ENCODE measurements around the gene ZNF778. TPM values are rescaled to one million over a fixed set of nuclear protein-coding genes. Genes with fewer than 3 reads are reported as not detected.

Gene ZNF778
- total and polyA plus RNA-seq, 2 of the 8 experiments (the other 6 are each of a cell fraction or from before 2014, with no cell fraction given), result 9.5 to 21.9 TPM

DNA sequence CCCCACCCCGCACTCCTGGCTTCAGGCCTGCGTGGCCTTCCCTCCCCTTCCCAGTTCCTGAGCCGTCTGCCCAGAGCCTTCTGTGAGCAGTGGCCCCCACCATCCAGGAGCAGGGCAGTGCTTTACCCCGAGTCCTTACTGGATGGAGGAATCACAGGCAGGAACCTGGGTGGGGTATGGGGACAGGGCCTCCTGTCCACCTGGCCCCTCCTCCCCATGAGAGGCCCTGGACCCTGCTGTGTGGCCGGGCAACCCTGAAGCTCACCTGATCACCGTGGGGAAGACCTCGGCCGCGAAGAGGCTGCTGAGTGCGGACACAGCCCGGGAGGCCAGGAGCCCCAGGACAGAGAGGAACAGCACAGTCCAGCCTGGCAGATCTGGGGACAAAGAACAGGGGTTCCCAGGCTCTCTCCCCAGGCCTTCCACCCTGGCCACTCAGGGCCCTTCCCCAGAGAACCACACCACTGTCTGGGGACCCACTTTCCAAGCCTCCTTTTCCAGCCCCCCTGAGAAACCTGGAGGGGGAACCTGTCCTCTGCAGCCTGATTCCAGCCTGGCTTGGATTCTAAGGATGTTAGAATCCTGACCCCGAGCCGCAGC is 20.4 kb upstream of the ZNF778 start:
- Histone ChIP-seq H3K23ac (ENCODE audit: insufficient read length) (no peak overlapping the region), H4K20me1 (replicated peaks in 1 of 2; ENCODE audit: control insufficient read depth in 1 of 2, insufficient read depth in 2 of 2, low read length in 2 of 2) (peaks cover 2 to 3% of the 10 kb centered on the region in 2 experiments), H3K23me2 (ENCODE audit: low read depth, low read length) (peaks cover 13% of the 10 kb centered on the region; the same call in 1 of the 2 replicates), H3K27me3 (replicated peaks in 1 of 4; ENCODE audit: control insufficient read depth in 3 of 4, extremely low read depth in 1 of 4, insufficient read depth in 3 of 4, low read length in 3 of 4) (peaks cover 4 to 20% (median 14%) of the 10 kb centered on the region in 4 experiments; a peak in 6 of 7 replicates), H2BK5ac (ENCODE audit: low read depth, low read length) (no peak overlapping the region), H3K27ac (ENCODE audit: low read depth, low read length) (no peak overlapping the region), H3K79me1 (ENCODE audit: low read depth, low read length) (no peaks in the 10 kb centered on the region), H3K56ac (replicated peaks; ENCODE audit: insufficient read length, low read depth, low read length) (no peak overlapping the region), H3K9me3 (ENCODE audit: insufficient read depth in 2 of 2, low read depth in 1 of 2, low read length in 1 of 2) (no peaks in the 10 kb centered on the region), H3K36me3 (ENCODE audit: control insufficient read depth in 2 of 4, insufficient read depth in 4 of 4, low read length in 3 of 4) (no peaks in the 10 kb centered on the region), H4K8ac (ENCODE audit: extremely low read depth, insufficient read depth, low read length) (no peak overlapping the region), H2BK120ac (replicated peaks; ENCODE audit: low read depth, low read length) (no peak overlapping the region), H3K14ac (ENCODE audit: insufficient read length) (no peak overlapping the region), H2AK5ac (ENCODE audit: low read depth, low read length) (no peak overlapping the region), H3K4ac (replicated peaks; ENCODE audit: insufficient read length, low read depth, low read length) (no peak overlapping the region), H2BK12ac (ENCODE audit: low read depth, low read length) (no peak overlapping the region), H3K4me1 (replicated peaks in 1 of 4; ENCODE audit: control insufficient read depth in 3 of 4, insufficient read depth in 4 of 4, low read length in 3 of 4) (peaks cover 0 to 12% (median 8%) of the 10 kb centered on the region in 4 experiments; a peak in 5 of 7 replicates), H2BK20ac (ENCODE audit: low read length) (no peak overlapping the region), H3K4me3 (ENCODE audit: extremely low read depth in 1 of 4, insufficient read depth in 2 of 4, low read depth in 3 of 4, low read length in 4 of 4) (no peak overlapping the region), H3K79me2 (ENCODE audit: control insufficient read depth in 1 of 2, insufficient read depth in 2 of 2, low read length in 2 of 2) (no peaks in the 10 kb centered on the region), H2AFZ (ENCODE audit: low read length) (no peak overlapping the region), H4K5ac (ENCODE audit: insufficient read length, low read depth, low read length) (no peak overlapping the region), H3K9ac (replicated peaks in 1 of 4; ENCODE audit: extremely low read depth in 1 of 4, low read depth in 3 of 4, low read length in 3 of 4) (no peak overlapping the region), H3K4me2 (ENCODE audit: insufficient read depth in 1 of 2, low read depth in 2 of 2, low read length in 2 of 2) (no peak overlapping the region), H4K91ac (replicated peaks; ENCODE audit: insufficient read length, low read length) (no peak overlapping the region), H2BK15ac (ENCODE audit: low read length) (no peak overlapping the region), H3K18ac (ENCODE audit: extremely low read depth, low read length) (no peak overlapping the region)
- FAIRE-seq (no peak), DNase-seq (ENCODE audit: low read depth in 1 of 2, low spot score in 2 of 2) (no peak)
- ChIA-PET CTCF (ENCODE audit: partially characterized antibody) (interaction anchor here (0.7 to 1.9 kb wide), 3 partner anchors 26 to 460 kb away, joined by 3 to 6 read pairs (median 4); no protein-coding TSS in a partner anchor), POLR2A (ENCODE audit: partially characterized antibody) (interaction anchor here (1.1 kb wide), 1 partner anchor 17 kb away, joined by 4 read pairs; no protein-coding TSS in a partner anchor)
- TF ChIP-seq RFX5 (IDR thresholded peaks at IDR 0.05; ENCODE audit: borderline replicate concordance, low read depth, low read length) (no peak), YY1 (IDR thresholded peaks at IDR 0.05; ENCODE audit: low read depth, low read length) (no peak), GTF2F1 (IDR thresholded peaks at IDR 0.05; ENCODE audit: borderline replicate concordance, low read depth, low read length) (no peak), SP2 (IDR thresholded peaks at IDR 0.05; ENCODE audit: low read length) (no peak)
- TF ChIP-seq, protein P1, sequence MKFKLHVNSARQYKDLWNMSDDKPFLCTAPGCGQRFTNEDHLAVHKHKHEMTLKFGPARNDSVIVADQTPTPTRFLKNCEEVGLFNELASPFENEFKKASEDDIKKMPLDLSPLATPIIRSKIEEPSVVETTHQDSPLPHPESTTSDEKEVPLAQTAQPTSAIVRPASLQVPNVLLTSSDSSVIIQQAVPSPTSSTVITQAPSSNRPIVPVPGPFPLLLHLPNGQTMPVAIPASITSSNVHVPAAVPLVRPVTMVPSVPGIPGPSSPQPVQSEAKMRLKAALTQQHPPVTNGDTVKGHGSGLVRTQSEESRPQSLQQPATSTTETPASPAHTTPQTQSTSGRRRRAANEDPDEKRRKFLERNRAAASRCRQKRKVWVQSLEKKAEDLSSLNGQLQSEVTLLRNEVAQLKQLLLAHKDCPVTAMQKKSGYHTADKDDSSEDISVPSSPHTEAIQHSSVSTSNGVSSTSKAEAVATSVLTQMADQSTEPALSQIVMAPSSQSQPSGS (IDR thresholded peaks at IDR 0.05; ENCODE audit: low read length), result no peak
- WGBS, 2 experiments (ENCODE audit: extremely low coverage in 1 of 2, insufficient coverage in 1 of 2, insufficient read length in 1 of 2, insufficient replicate concordance in 2 of 2, low coverage in 1 of 2, low lambda C conversion rate in 2 of 2, missing lambda C conversion rate in 1 of 2), result 80% methylated on average over 11 of the region's 13 CpGs; no CpG with 5 or more reads in 1 of the 2 experiments
